ENCODE results near the gene IFITM5.
"Not testable (repeated sequence)": the region's sequence is repeated elsewhere in the genome, so short reads cannot be mapped to it uniquely, and the experiment has no call there.

The IFITM5 gene

DNA sequence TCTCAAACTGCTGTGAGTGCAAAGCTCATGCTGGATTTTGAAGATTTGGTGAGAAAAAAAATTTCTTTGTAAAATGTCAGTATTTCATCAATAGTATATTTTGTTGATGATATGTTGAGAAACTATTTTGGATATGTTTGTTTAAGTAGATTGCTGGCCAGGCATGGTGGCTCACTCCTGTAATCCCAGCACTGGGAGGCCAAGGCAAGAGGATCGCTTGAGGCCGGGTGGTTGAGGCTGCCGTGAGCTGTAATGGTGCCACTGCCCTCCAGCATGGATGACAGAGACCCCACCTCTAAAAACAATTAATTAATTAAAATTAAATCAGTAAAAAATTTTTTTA is 28.2 kb upstream of the IFITM5 start:
- TF ChIP-seq, protein P1, sequence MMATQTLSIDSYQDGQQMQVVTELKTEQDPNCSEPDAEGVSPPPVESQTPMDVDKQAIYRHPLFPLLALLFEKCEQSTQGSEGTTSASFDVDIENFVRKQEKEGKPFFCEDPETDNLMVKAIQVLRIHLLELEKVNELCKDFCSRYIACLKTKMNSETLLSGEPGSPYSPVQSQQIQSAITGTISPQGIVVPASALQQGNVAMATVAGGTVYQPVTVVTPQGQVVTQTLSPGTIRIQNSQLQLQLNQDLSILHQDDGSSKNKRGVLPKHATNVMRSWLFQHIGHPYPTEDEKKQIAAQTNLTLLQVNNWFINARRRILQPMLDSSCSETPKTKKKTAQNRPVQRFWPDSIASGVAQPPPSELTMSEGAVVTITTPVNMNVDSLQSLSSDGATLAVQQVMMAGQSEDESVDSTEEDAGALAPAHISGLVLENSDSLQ (IDR thresholded peaks at IDR 0.05): no peak
- TF ChIP-seq FOXM1 (IDR thresholded peaks at IDR 0.05; ENCODE audit: borderline replicate concordance) (no peak), ZNF384 (IDR thresholded peaks at IDR 0.05) (no peak), TARDBP (IDR thresholded peaks at IDR 0.05) (no peak), LEF1 (IDR thresholded peaks at IDR 0.05; ENCODE audit: borderline replicate concordance) (no peak), FOXA1 (IDR thresholded peaks at IDR 0.05) (no peak), CTBP1 (IDR thresholded peaks at IDR 0.05; ENCODE audit: borderline replicate concordance) (no peak), ELF4 (IDR thresholded peaks at IDR 0.05) (no peak), ARNT (IDR thresholded peaks at IDR 0.05) (no peak), SP1 (IDR thresholded peaks at IDR 0.05) (no peak)
- DNase-seq (ENCODE audit: extremely low spot score): no peak
- CTCF ChIA-PET: interaction anchor here (0.6 kb wide), 1 partner anchor 18 kb away, joined by 3 read pairs; no protein-coding TSS in a partner anchor
- POLR2A ChIA-PET: interaction anchor here (1.2 kb wide), 1 partner anchor 28 kb away, joined by 5 read pairs; no protein-coding TSS in a partner anchor

DNA sequence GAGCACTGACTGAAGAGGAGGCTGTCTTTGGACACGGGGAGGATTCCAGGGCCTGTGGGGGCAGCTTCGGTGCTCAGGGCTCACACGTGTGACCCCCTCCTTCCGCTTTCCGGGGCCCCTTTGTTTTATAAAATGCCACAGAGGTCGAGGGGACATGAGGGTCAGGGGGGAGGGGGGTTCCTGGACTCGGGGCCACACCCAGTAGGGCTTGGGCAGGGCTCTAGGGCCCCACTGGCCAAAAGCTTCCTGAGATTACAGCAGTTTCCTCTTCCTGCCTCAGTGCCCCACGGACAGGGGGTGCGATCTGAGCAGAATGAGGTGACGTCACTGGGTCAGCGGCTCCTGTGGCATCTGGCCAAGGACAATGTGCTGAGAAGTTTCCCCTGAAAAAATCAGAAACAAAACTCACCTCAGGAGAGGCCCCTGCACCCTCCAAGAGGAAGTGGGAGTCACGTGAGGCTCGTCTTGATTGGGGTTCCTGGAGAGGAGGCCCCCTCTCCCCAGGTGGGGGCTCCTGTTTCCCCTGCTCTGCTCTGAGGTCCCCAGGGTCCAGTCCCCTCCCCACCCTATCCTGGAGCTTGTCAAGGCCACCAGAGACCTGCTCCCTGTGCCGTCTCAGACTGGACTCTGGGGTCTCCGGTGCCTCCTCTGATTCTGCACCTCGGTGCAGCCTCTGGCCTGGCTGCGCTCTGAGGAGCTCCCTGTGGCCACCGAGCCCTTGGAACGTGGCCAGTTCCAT is 27.7 kb upstream of the IFITM5 start:
- CTCF ChIA-PET: interaction anchor here (0.6 kb wide), 1 partner anchor 17 kb away, joined by 3 read pairs; no protein-coding TSS in a partner anchor
- no peak for TF ChIP-seq BHLHE40 (IDR thresholded peaks at IDR 0.05; ENCODE audit: borderline replicate concordance)
- TF ChIP-seq SUZ12 (IDR thresholded peaks at IDR 0.05): no peak
- TF ChIP-seq SP1 (IDR thresholded peaks at IDR 0.05): no peak
- no peak for TF ChIP-seq ARNT (IDR thresholded peaks at IDR 0.05)
- no peak for TF ChIP-seq TARDBP (IDR thresholded peaks at IDR 0.05)
- no peak for TF ChIP-seq NFRKB (IDR thresholded peaks at IDR 0.05)
- TF ChIP-seq FOXA1 (IDR thresholded peaks at IDR 0.05): no peak
- no peak for TF ChIP-seq ZNF384 (IDR thresholded peaks at IDR 0.05)
- TF ChIP-seq ELF4 (IDR thresholded peaks at IDR 0.05): no peak
- no peak for DNase-seq (ENCODE audit: extremely low spot score)
- POLR2A ChIA-PET: interaction anchor here (1.2 kb wide), 1 partner anchor 28 kb away, joined by 5 read pairs; no protein-coding TSS in a partner anchor

DNA sequence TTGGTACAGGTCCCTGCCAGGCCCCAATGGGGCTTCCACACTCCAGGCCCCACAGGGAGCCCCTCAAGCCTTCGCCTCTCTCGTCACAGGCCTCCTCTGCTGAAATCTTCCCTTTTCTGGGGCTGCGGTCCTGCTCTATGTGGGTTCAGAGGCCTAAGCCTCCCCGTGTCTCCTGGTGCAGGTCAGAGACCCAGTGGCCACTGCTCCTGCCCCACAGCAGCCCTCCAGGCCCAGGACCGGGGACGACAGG is 27.2 kb upstream of the IFITM5 start:
- POLR2A ChIA-PET: no interaction called here
- CTCF ChIA-PET: no interaction called here
- no peak for TF ChIP-seq L3MBTL2 (conservative IDR thresholded peaks at IDR 0.05)
- no peak for TF ChIP-seq FOXM1 (IDR thresholded peaks at IDR 0.05; ENCODE audit: borderline replicate concordance)
- TF ChIP-seq SUZ12 (IDR thresholded peaks at IDR 0.05): no peak
- no peak for TF ChIP-seq FOXA1 (IDR thresholded peaks at IDR 0.05)
- TF ChIP-seq SP1 (IDR thresholded peaks at IDR 0.05): no peak
- no peak for TF ChIP-seq NFRKB (IDR thresholded peaks at IDR 0.05)
- TF ChIP-seq ELF4 (IDR thresholded peaks at IDR 0.05): no peak
- TF ChIP-seq, protein P1 (IDR thresholded peaks at IDR 0.05): no peak
- TF ChIP-seq TARDBP (IDR thresholded peaks at IDR 0.05): no peak
- no peak for TF ChIP-seq HDGF (IDR thresholded peaks at IDR 0.05; ENCODE audit: borderline replicate concordance)
- TF ChIP-seq BHLHE40 (IDR thresholded peaks at IDR 0.05; ENCODE audit: borderline replicate concordance): no peak
- no peak for TF ChIP-seq CTBP1 (IDR thresholded peaks at IDR 0.05; ENCODE audit: borderline replicate concordance)
- no peak for TF ChIP-seq ZNF384 (IDR thresholded peaks at IDR 0.05)
- TF ChIP-seq ARNT (IDR thresholded peaks at IDR 0.05): no peak
- no peak for DNase-seq (ENCODE audit: extremely low spot score)

DNA sequence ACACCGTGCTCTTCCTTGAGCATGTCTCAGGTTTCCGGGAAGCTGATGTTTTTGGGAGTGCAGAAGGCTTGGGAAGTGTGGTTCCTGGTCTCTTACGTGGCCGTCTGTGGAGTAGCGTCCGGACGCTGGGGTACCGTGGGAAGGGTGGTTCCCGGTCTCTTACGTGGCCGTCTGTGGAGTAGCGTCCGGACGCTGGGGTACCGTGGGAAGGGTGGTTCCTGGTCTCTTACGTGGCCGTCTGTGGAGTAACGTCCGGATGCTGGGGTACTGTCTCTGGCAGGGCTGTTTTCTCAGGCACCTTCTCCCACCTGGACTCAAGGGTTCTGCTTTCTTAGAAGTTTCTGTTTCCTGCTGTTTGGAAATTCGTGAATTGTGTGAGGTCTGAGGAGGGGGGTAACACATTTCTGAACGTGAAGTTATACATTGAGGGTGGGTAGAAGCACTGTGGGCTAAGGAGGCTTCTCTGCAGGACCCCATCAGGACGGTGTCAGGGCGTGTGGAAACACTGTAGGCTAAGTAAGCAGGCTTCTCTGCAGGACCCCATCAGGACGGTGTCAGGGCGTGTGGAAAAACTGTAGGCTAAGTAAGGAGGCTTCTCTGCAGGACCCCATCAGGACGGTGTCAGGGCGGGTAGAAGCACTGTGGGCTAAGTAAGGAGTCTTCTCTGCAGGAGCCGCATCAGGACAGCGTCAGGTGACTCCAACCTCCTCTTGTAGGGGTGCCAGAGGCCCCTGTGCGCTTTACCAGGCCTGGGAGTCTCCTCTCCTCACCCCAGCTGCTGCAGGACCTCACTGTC is 26.7 kb upstream of the IFITM5 start:
- no peak for DNase-seq (ENCODE audit: extremely low spot score)
- CTCF ChIA-PET: no interaction called here

DNA sequence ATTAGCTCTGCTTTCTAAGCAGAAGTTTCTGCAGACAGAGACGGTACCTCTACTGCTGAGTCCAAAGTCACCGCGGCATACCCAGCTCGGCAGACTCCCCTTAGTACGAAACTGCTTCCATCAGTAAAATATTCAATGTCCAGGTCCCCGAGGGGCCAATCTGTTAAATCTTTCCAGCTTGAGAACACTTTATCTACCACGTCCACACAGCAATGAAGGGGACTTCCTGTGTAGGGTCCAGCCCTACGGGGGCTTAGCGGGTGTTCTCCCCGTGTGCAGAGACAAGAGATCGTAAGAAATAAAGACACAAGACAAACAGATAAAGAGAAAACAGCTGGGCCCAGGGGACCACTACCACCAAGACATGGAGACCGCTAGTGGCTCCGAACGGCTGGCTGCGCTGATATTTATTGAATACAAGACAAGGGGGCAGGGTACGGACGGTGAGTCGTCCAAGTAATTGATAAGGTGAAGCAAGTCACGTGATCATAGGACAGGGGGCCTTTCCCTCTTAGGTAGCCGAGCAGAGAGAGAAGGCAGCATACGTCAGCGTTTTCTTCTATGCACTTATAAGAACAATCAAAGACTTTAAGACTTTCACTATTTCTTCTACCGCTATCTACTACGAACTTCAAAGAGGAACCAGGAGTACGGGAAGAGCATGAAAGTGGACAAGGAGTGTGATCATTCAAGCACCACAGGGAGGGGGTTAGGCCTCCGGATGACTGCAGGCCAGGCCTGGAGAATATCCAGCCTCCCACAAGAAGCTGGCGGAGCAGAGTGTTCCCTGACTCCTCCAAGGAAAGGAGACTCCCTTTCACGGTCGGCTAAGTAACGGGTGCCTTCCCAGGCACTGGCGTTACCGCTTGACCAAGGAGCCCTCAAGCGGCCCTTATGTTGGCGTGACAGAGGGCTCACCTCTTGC is 25.5 kb upstream of the IFITM5 start:
- CTCF ChIA-PET; POLR2A ChIA-PET; DNase-seq (ENCODE audit: extremely low spot score): not testable (repeated sequence)

More for the DNA sequence above, 26.7 kb upstream of the IFITM5 start:
- no peak for TF ChIP-seq TARDBP (IDR thresholded peaks at IDR 0.05)
- no peak for TF ChIP-seq ZNF384 (IDR thresholded peaks at IDR 0.05)
- no peak for TF ChIP-seq HDGF (IDR thresholded peaks at IDR 0.05; ENCODE audit: borderline replicate concordance)
- no peak for TF ChIP-seq L3MBTL2 (conservative IDR thresholded peaks at IDR 0.05)
- TF ChIP-seq, protein P1 (IDR thresholded peaks at IDR 0.05): no peak
- no peak for TF ChIP-seq NFRKB (IDR thresholded peaks at IDR 0.05)
- POLR2A ChIA-PET: no interaction called here

DNA sequence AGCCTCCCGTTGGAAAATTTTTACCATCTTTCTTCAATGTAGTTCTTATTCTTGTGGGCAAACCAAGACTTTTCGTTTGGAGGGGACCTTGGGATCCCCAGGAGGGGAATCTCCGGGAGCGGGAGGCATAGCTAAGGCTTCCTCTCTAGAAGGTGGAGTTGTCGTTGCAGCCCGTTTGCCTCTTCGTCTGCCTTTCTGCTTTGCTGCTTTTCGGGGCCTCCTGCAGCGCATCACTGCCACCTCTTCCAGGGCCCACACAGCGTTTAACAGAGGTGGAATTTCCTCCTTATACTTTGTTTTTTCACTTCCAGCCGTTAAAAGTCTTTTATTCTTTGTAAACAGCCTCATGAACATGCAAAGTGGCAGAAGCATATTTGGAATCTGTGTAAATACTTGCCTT is 24.8 kb upstream of the IFITM5 start:
- TF ChIP-seq SP1 (IDR thresholded peaks at IDR 0.05): no peak
- no peak for TF ChIP-seq ZNF384 (IDR thresholded peaks at IDR 0.05)
- TF ChIP-seq TARDBP (IDR thresholded peaks at IDR 0.05): no peak
- TF ChIP-seq LEF1 (IDR thresholded peaks at IDR 0.05; ENCODE audit: borderline replicate concordance): no peak
- no peak for TF ChIP-seq SUZ12 (IDR thresholded peaks at IDR 0.05)
- TF ChIP-seq ARNT (IDR thresholded peaks at IDR 0.05): no peak
- no peak for TF ChIP-seq BHLHE40 (IDR thresholded peaks at IDR 0.05; ENCODE audit: borderline replicate concordance)
- CTCF ChIA-PET: no interaction called here
- no peak for DNase-seq (ENCODE audit: extremely low spot score)
- POLR2A ChIA-PET: no interaction called here

DNA sequence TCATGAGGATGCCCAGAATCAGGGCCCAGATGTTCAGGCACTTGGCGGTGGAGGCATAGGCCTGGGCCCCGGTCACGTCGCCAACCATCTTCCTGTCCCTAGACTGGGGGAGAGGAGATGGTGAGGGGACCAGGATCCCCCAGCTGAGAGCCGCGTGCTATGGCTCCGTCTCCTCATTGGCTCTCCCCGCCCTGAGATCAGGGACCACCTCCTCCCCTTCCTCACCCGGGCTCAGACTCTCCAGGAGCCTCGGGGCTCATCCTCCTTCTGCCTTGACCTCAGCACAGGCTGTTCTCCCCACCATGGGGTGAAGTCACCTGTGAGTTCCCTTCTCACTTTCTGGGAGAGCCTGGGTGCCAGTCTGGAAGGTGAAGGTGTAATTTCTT is 20.6 kb upstream of the IFITM5 start:
- POLR2A ChIA-PET; CTCF ChIA-PET; DNase-seq (ENCODE audit: extremely low spot score): not testable (repeated sequence)

DNA sequence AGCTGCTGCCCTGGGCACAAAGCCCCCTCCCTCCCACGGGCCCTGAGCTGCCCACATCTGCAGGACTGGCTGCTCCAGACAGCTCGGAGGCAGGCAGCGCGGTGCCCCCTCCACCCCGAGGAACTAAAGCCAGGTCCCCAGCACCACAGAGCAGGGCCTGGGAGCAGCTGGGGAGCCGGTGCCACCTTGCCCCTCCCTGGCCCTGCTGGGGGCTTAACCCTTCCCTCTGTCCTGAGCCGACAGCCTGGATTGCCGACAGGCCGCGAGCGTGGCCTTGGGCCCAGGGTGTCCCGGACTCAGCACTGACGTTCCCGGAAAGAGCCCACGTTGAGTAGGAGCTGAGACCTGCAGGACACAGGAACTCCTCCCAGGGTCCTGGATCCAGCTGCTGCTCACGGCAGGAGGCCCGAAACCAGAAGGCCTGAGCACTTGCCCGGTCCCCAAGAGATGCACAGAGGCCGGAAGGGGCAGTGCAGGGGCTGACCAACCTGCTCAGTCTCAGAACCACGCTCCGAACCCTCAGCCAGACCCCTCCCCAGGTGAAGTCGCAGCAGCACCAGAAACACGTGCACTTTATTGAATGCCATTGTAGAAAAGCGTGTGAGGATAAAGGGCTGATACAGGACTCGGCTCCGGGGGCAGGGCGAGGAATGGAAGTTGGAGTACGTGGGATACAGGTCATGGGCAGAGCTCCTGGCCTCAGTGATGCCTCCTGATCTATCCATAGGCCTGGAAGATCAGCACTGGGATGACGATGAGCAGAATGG is 20.0 kb upstream of the IFITM5 start:
- DNase-seq (ENCODE audit: extremely low spot score); POLR2A ChIA-PET: not testable (repeated sequence)
- CTCF ChIA-PET: interaction anchor here (0.6 kb wide), 1 partner anchor 328 kb away, joined by 5 read pairs; no protein-coding TSS in a partner anchor

DNA sequence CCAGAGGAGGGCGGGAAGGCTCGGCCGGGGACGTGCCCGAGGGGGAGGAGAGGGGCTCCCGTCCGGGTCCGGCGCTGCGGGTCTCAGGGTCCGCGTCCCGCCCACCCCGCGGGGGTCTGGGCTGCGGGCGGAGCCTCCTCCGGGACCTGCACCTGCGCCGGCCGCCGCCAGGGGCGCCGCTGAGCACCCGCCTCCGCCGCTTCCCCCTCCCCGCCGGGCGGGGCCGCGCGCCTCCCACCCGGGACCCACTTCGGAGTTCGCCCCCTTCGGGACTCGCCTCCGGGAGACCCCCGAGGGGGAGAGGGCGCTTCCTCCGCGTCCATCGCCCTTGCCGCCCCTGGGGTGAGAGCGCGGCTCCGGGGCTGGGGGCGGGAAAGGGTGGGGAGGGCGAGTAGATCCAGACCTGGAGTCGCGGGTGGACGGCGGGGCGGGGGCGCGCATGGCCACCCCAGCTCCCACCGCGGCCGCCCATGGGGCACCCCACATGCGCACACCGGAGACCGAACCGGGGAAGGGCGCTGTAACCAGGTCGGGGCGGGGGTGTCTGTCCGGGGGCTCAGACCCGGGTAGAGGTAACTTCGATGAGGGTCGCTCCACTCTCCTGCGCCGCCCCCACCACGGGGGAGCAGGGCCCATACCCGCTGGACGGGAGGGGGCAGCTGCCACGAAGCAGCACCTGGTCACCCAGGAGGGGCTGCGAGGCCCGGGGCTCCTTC is 19.2 kb upstream of the IFITM5 start:
- POLR2A ChIA-PET: interaction anchor here (1.2 kb wide), 1 partner anchor 11 kb away, joined by 3 read pairs; the partner anchor contains the start of gene IFITM2
- DNase-seq (ENCODE audit: extremely low spot score); CTCF ChIA-PET: not testable (repeated sequence)

Data from HEK293T (cell line).